NCI-H187 treated with DMSO at 0.1 percent for 48 hours (cell line): Measurements from ENCODE around the gene ADK.

Source experiments
- DNase-seq: peaks from one replicate; lab custom pipeline; 2025; lab: John Stamatoyannopoulos, UW

Gene ADK

GRCh38 chr10:74363727-74364126 lies 212.7 kb downstream of the ADK start:
- no peak for DNase-seq

DNA sequence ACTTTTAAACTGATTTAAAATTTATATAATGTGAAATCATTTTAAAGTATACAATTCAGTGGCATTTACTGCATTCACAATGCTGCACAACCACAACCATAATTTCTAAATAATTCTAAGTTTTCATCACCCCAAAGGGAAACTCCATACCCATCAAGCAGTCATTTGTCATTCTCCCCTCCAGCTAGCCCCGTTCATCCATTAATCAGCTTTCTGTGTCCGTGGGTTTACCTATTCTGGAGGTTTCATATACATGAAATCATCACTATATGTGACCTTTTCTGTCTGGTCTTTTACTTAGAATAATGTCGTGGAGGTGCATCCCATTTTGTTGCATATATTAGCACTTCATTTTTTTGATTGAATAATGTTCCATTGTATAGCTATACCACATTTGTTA lies 214.1 kb downstream of the ADK start:
- DNase-seq, result no peak

GRCh38 chr10:74371696-74372095 lies 220.7 kb downstream of the ADK start:
- DNase-seq, result no peak

- no peak for DNase-seq
Measured at GRCh38 chr10:74373059-74373458, 222.0 kb downstream of the ADK start.

- DNase-seq, result no peak
Measured at GRCh38 chr10:74377476-74377875, 226.5 kb downstream of the ADK start.

GRCh38 chr10:74379474-74379873 lies 228.5 kb downstream of the ADK start:
- no peak for DNase-seq

DNA sequence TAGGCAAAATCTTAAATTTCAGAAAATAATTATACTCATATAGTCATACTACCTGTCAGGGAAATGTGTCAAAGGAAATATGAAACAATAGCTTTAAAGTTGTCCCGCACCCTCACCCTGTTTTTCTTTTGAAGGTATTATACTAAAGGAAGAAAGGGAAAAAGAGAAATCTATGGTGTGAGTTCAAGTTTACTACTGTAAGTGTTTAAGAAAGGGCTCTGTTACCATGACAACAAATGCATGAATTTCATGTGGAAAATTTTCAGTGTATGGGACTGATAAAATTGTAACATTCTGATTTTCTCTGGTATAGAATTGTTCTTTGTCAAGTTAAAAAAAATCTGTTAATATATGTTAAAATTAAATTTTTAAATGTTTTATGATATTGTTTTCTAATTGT lies 229.8 kb downstream of the ADK start:
- no peak for DNase-seq

- DNase-seq, result no peak
Measured at GRCh38 chr10:74381291-74381853, 230.4 kb downstream of the ADK start.

DNA sequence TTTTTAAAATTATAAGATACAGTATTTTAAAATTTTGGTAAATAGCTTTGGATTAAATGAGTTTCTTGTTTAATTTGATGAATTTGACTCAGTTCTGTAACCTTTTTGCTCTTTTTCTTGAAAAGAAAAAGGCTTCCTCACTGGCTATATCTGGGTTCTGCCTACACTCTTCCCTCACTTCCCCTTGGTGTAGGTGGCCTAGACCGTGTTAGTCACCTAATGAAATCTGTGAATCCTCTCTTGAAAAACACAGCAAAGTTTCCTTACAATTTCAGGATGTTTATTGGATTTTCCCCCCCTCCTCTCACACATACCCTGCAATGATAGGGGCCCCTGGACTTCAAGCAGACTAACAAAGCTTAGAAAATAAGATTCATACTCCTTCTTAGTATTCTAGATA lies 231.6 kb downstream of the ADK start:
- no peak for DNase-seq

DNA sequence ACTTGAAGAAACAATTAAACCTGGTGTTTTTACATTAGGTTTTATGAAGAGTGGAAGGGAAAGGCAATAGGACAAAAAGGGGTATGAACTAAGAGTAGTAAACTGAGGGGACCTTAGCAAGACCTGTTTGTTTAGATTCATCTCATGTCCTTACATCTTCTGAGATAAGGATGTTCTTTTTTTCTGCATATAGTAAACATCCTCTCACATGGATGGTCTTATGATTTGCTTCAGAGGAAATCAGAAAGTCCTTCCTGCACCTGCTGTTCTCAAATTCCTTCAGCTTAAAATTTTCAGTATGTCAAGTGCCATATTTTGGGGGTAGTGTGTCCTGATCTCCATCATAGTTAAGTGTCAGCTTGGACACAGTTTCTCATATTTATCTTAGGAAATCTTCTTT lies 232.6 kb downstream of the ADK start:
- DNase-seq, result no peak

DNA sequence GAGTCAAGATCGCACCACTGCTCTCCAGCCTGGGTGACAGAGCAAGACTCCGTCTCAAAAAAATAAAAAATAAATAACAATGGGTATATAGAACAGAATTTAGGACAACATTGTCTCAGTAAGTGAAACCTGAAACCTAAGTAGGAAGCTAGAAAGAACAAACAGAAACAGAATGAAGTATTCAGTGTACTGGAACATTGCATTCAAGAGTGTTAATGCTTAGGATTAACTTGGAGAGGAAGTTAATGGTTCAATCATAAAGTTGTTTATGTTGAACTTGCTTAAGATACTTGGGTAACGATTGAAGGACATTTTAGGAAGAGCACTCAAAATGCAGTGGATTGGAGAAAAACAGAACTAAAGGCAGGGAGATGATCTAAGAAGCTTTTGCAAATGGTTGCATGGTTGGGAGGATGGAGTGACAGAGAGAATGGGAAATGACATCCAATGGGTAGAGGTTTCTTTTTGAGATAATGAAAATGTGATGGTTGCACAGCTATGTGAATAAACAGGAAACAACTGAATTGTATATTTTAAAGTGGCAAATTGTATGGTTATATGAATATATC lies 233.7 kb downstream of the ADK start:
- peak; percentile 58 for DNase-seq

DNA sequence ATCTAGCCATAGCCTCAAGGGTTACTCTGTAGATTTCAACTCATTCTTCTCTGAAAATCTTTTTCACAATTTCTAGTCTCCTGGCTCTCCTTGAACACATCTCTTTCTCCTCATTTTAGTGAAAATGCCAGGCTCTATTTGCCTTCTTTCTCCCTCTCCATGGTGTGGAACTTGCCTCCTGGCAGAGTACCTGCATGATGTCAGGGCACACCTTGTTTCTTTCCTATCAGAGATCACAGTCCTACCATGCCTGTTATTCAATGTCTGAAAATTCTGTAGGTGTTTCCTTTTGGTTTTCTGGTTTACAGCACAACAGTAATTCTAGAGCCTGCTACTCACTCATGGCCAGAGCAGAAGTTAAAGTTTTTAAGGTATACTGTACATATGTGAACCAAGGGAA lies 237.8 kb downstream of the ADK start:
- no peak for DNase-seq

GRCh38 chr10:74391786-74392185 lies 240.8 kb downstream of the ADK start:
- no peak for DNase-seq

DNA sequence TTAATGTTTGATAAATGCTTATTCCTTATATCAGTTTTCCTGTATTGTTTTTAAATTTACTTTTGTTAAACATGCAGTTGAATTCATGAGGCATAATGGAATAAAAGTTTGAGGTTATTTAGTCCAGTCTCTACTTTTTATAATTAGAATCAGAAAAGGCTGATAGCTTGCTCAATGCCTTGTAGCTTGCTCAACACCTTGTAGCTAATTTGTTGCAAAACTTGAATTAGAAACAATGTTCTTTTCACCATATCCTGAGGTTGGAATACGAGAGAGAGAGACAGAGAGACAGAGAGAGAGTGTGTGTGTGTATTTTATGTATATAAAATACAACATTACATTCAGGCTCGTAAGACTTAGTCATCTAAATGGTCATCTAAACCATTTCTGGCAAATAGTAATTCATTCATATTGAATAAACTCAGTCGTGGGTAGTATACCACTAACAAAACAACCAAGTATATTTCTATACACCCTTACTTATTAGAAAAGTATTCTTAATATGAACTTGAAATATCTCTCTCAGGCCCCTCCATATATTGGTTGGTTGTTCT lies 243.5 kb downstream of the ADK start:
- no peak for DNase-seq

GRCh38 chr10:74400186-74400585 lies 249.2 kb downstream of the ADK start:
- DNase-seq, result no peak

- no peak for DNase-seq
Measured at GRCh38 chr10:74406006-74406405, 255.0 kb downstream of the ADK start.

DNA sequence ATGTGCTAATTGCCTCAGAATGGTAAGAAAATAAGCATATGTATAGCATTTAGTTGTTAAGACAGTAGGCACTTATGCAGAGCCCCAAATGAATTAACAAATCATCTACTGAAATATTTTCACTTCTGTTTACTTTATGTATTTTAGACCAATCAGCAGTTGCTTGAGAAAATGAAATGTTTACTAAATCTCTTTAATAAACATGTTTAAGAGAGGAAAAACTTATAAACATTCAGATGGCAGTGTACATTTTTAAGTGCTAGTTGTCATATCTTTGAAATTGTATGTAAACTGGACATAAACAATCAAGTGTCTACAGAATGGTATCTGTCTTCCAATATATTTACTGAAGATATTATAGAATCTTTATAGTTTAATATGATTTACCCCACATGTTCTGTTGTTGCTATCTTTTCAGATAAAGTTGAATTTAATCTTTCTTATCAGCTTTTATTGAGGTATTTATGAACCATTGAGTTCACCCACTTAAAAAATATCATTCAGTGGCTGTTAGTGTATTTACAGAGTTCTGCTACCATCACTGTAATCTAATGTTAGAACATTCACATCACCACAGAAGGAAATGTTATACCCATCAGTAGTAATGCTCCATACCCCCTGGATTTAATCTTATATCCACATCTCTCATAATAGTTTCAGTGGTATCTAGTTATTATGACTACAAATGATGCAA lies 264.3 kb downstream of the ADK start:
- no peak for DNase-seq

DNA sequence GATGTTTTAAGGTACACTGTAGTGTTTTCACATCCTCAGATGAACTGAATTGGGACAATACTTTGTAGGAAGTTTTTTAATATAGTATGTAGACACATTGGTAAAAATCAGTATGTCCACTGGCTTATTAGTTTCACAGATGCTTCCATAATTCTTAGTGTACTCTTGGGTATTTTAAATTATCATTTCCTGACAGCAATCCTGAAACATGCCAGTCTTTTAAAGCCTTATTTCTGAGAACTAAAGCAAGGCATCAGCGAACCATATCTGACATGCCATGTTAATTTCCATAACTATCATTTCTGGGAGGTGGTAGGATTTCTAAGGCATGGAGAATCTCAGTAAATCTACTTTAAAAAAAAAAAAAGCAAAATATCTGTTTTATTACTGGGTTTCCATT lies 266.4 kb downstream of the ADK start:
- DNase-seq, result no peak

- peak; percentile 60 for DNase-seq
Measured at GRCh38 chr10:74418285-74418872, 267.4 kb downstream of the ADK start.

- DNase-seq, result no peak
Measured at GRCh38 chr10:74419491-74419951, 268.5 kb downstream of the ADK start.

DNA sequence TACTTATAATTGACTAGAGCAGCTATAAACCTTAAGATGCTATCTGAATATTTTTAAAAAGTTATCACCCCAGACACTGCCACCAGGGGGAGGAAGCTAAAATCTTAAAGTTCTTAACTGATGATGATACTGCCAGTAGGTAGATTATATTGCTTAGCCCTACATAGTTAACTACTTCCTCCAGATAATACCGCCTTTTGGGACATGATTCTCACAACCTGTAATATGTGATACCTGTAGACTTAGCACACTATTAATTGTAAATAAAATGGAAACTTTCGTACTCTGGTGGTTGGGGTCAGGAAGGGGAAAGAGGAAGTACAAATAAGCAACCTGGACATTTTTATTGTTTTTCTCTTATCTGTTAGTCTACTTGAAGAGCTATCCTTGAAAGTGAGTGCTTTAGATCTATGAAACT lies 268.9 kb downstream of the ADK start:
- DNase-seq, result no peak

DNA sequence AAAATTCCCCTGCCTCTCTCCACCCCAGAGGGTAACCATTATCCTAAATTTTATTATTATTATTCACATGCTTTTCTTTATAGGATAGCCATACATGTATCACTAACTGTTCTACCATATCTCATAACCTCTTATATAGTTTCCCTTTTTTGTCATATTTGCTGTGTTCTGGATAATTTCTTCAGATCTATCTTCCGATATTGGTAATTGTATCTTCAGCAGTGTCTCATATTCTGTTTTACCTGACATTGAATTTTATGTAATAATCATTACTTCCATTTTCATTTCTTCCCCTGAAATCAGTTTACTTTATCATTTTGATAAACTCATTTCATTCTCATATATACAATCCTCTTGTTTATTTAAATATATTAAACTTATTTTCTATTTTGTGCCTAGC lies 273.5 kb downstream of the ADK start:
- no peak for DNase-seq

GRCh38 chr10:74425456-74426001 lies 274.5 kb downstream of the ADK start:
- DNase-seq, result no peak
